GM19240 (cell line): ENCODE data around the gene UBE4B.
A peak's percentile ranks its signal among the peaks of the same experiment; 100 is the strongest.

Experiments
- DNase-seq: peaks from one replicate; pipeline ENCODE4 v3.0.0; 2011; ENCODE audit warnings: low spot score; ENCODE audit not compliant: insufficient read length

UBE4B gene

DNA sequence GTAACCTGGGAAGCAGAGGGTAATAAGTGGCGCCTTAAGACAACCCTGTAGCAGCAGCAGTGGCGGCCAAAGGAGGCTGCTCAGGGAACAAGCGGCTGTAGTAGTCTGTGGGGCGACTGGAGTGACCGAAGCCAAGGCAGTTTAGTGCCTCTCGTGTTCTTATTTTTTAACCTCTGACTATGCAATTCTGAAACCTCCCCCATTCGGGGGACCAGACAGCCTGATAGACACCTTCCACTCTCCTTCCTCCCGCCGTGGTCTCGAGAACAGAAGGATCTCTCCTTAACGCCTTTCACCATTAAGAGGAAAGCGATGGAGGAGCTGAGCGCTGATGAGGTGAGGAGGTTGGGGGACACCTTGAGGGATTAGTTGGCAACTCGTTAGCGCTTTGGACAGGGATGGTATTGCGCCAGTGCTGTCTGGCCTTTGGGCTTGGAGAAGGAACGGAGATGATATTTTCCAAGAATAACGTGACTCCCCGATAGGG is 644 bp downstream of the UBE4B start:
- DNase-seq = no peak

DNA sequence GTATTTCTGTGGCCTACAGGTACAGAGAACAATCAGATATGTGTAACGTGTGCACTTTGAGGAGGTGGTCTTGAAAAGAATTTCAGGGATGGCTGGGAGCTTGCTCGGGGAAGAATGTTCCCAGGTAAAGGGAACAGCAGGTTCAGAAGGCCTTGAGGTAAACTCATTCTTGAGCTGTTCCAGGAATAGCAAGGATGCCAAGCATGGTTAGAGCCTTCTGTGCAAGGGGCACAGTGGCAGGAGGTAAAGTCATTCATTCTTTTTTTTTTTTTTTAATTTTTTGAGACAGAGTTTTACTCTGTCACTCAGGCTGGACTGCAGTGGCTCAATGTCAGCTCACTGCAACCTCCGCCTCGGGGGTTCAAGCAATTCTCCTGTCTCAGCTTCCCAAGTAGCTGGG is 10.0 kb downstream of the UBE4B start:
- DNase-seq = no peak

DNA sequence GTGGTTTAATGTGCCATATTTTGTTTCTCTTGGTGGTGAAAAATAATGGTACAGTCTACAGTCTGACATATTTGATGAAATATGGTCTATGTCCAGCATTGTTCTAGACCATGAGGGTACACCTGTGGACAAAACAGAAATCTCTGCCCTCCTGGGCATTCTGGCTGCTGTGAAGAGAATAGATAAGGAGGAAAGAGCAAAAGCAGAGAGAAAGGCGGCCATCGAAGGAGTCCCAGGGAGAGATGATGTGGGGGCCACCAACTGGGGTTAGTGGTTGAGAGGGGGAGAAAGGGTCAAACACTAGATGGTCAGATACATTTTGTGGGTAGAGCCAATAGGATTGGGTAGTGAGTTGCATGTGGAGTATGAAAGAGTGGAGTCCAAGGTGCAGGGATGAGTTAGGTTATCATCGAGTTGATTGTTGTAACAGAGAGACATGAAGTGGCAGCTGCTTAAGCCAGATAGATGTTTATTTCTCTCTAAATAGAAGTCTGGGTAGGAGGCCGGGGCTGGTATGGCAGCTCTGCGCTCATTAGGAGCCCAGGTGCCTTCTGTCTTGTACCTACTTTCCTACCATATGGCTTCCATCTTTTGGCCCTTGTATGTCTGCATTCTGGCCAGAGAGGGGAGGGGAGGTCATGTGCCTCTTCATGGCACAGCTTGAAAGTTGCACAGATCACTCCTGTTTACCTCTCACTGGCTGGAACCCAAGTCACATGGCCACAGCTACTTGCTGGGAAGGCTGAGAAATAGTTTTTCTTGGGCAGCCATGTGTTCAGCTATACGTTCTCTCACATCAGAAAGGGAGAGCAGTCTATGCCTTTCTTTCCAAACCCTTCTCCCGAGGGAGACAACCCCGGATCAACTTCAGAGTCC is 13.0 kb downstream of the UBE4B start:
- DNase-seq = no peak

DNA sequence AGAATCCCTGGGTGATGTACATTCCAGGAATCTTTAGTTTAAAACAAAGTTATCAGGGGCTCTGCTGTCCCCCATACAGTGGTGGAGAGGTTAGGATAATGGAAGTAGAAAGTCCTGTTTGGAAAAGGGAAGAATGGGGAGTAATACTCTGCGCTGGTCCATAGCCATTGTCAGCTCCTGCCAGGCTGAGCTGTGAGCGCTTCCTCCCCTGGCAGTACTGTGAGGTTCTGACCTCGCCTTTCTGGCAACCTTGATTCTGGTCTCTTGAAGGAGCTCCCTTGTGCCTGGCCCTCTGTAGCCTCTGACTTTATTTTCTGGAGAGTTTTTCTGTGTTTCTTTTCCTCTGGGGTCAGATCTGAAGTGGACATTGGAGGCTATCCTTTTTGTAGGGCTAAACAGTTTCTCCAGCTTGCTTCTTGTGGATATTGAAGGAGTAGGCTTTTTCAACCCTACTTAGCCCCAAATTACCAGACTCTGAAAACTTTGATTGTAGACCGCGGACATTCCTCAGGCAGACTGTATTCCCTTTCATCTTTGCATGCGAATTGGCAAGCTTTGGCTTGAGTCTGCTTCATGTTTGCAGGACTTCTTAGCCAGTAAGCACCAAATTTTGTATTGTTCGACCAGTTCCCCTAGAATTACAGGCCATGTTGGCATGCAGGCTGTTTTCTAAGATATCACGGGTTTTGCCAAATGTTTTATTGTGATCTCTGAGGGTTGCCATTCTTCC is 13.8 kb downstream of the UBE4B start:
- DNase-seq = no peak

DNA sequence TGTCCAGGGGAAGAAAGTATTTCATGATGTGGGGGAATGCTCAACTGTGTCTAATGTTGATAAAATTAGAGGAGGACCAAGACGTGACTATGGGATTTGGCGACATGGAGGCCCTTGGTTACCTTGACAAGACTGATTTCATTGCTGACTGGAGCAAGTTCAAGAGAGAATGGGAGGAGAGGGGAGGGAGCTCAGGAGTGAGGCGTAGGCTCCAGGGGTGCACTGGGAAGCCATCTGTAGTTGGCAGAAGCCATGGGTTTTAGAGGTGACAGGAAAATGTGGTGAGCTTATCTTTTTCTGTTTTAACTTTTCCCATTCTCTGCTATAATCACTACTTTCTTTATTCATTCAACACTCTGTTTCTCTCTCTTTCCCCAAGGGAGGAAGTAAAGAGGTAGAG is 15.8 kb downstream of the UBE4B start:
- DNase-seq = no peak

DNA sequence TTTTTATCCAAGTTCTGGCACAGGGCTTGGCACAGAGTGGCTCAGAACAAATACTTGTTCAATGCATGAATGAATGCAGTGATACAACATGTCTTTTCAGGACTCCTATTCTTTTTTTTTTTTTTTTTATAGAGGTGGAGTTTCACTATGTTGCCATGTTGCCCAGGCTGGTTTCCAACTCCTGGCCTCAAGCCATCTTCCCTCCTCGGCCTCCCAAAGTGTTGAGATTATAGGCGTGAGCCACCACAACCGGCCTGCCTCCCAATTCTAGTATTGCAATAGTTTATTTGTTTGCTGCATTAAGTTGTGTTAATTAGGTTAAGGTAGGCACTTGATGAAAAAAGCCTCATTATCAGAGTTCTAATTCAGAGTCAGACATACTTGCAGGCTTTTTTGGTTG is 17.9 kb downstream of the UBE4B start:
- DNase-seq = no peak

DNA sequence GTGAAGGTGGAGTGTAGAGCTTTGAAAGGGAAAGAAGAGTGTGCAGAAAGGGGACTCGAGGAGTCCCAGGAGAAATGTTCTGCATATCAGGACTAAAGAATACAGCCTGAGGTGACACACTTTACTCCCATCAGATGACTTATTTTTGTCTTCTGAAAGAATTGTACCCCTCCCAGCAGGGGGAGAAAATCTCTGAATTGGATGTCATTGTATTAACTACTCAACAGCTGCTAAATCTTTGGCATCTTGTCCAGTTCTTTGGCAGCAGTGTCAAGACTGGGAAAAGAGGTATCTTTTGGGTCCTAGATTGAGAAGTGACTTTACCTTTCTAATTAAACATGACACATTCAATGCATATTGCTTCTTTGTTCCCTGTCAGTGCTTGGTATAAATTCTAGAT is 18.9 kb downstream of the UBE4B start:
- no peak for DNase-seq

DNA sequence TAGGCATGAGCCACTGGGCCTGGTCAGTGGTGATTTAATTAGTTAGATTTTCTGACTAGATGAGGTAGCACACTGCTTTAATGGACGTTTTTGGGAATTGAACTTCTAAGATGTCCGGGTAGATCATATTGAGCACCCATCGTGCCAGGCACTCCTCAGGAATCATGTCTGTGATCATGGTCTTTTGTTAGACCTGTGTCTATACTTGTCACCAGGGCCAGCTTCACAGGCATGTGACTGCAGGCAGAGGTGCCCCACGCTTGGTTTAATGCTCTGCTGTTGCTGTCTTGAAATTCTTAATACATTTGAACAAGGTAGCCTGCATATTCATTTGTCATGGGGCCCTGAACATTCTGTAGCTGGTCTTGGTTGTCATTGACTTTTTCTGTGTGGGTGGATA is 19.6 kb downstream of the UBE4B start:
- no peak for DNase-seq

DNA sequence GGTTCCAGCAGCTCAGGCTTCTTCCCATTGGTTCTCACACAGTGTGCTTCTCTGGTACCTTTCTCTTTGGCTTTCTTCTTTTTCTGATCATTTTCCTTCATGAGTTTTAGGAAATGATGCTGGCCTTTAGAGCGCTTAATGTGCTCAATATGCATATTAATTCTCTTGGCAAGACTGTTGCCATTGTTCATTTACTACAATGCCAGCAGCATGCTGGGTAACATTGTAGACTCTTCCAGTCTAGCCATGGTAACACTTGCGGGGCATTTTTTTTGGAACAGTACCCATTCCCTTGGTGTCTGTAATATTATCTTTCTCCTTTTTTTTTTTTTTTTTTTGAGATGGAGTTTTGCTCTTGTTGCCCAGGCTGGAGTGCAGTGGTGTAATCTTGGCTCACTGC is 21.7 kb downstream of the UBE4B start:
- no peak for DNase-seq

DNA sequence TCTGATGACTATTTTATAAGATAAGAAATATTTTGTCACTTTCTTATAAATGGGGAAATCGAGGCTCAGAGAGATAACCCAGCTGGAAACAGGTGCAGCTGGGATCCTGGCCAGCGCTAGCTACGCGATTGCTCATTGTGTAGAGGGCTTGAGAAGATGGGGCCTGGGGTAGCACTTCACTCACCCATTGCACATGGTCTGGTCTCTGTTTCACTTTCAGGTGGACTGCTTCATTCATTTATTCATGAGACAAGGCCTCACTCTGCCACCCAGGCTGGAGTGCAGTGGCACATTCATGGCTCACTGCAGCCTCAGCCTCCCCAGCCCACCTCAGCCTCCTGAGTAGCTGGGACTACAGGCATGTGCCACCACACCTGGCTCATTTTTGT is 23.8 kb downstream of the UBE4B start:
- peak; percentile 12 for DNase-seq

DNA sequence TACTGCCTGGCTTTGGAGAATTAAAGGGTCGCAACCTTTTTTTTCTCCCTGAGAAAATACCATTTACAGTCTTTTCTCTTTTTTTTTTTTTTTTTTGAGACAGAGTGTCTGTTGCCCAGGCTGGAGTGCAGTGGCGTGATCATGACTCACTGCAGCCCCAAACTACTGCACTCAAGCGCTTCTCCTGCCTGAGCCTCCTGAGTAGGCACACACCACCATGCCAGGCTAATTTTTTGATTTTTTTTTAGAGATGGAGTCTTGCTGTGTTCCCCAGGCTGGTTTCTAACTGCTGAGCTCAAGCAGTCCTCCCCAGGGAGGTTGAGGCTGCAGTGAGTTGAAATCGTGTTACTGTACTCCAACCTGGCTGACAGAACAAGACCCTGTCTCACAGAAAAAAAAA is 24.6 kb downstream of the UBE4B start:
- no peak for DNase-seq

DNA sequence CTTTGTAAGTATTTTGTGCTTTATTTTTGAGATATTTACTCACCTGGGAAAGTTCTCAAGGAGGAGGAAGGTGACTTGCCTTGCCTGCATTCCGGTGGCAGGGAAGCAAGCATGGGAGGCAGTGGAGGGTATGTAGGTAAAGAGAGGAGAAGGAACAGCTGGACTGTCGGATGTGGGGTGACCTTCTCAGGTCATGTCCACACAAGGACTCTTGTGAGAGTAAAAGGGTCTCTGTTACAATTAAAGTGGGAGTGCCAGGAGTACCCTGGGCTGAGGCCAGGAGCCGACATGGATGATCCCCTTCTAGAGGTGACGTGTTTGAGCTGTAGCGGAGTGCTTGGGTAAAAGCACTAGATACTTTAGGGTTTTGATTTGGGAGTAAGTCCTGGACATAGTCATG is 25.0 kb downstream of the UBE4B start:
- no peak for DNase-seq

DNA sequence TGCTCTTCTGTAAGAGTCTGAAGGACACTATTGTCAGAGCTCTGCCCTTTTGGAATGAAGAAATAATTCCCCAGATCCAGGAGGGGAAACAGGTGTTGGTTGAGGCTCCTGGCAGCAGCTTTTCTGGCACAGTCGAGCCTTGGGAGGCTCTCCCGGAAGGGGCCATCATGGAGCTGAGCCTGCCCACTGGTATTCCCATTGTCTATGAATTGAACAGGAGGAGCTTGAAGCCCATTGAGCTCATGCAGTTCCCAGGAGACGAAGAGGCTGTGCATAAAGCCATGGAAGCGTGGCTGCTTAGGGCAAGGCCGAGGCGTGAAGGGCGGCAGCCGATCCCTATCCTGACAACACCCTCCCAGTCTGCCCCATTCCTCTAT is 26.6 kb downstream of the UBE4B start:
- no peak for DNase-seq

DNA sequence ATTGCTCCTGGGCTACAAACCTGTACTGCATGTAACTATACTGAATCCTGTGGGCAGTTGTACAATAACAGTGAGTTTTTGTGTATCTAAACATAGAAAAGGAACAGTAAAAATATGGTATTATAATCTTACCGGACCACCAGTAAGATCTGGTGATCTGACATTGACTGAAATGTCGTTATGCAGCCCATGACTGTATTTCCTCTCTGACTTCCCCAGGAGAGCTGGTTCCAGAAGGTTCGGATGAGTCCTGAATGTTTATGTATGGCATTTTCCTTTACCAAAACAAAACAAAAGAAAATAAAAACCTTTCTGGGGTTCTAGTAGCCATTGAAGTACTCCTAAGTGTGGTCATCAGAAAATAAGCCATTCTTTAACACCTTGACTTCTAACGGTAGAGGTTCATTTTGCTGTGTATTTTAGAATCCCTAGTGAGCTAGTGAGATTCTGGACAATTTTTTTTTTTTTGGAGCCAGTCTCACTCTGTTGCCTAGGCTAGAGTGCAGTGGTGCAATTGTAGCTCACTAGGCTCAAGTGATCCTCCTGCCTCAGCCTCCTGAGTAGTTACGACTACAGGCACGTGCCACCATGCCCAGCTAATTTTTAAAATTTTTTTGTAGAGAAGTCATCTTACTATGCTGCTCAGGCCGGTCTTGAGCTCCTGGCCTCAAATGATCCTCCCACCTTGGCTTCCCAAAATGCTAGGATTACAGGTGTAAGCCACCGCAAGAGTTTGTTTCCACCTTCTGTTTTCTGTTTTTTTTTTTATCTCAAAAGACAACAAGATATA is 27.7 kb downstream of the UBE4B start:
- no peak for DNase-seq

DNA sequence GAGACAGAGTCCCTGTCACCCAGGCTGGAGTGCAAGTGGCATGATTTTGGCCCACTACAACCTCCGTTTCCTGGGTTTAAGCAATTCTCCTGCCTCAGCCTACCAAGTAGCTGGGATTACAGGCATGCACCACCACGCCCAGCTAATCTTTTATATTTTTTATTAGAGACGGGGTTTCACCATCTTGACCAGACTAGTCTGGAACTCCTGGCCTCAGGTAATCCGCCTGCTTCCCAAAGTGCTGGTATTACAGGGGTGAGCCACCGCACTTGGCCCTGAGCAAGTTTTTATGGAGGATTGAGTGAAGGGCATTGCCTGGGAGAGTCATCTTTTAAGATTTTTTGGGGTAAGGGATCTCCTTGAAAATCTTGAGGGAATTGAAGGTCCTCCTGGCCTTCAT is 28.5 kb downstream of the UBE4B start:
- no peak for DNase-seq

DNA sequence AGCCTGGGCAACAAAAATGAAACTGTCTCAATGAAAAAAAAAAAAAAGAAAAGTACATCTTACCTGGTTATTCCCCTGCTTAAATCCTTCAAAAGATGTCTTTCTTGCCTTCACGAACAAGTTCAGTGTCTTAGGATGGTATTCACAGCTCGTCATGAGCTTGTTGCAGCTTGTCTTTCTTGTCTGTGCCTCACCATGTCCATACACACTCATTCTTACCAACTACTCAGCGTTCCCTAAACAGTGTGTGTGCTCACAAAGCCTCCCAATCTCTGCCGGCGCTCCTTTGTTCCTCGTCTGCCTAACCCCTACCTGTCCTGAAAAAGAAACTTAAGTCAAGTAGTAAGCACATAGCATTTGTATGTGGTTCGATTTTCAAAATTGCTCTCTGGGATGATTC is 31.1 kb downstream of the UBE4B start:
- DNase-seq = no peak

DNA sequence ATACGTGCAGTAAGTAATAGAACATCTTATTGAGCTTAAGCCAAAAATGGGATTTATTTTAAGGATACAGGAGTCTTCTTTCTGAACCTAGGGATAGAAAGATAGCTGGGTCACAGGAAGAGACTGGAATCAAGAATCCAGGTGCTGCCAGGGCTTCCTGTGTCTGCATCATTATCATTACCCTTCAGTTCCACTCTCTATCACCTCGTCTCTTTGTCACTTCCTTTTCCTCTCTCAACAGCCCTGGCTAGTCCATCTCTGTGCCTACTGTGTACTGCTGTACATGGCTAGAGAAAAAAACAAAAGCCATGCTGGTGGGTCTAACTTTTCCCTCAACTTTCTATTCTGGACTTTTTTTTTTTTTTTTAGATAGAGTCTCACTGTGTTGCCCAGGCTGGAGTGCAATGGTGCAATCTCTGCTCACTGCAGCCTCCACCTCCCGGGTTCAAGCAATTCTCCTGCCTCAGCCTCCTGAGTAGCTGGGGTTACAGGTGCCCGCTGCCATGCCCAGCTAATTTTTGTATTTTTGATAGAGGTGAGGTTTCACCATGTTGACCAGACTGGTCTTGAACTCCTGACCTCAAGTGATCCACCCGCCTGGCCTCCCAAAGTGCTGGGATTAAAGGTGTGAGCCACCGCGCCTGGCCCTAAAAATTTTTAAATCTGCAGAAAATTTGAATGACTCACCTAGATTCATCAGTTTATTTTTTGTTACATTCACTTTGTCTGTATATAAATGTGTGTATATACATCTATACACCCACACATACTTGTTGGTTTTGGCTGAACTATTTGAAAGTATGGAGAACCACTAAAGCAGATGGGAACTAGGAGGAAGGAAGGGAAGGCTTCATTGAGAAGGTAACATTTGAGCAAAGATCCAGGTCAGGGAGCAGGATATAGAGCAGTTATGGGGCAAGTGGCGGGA is 31.9 kb downstream of the UBE4B start:
- DNase-seq = no peak

DNA sequence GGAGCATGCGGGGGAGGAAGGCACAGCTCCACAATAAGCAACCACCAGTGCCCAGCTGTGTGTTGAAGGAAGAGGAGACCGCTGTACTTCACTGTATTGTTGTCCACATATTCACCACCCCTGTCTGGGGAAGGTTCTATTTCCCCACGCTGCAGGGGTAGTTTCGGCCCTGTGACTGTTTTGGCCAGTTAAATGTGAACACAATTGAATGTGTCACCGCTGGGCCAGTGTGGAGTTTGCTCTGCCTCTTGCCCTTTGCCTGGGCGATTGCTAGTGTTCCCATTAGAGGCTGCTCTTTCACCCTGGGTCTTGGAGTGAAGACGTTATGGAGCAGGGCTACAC is 32.6 kb downstream of the UBE4B start:
- no peak for DNase-seq

DNA sequence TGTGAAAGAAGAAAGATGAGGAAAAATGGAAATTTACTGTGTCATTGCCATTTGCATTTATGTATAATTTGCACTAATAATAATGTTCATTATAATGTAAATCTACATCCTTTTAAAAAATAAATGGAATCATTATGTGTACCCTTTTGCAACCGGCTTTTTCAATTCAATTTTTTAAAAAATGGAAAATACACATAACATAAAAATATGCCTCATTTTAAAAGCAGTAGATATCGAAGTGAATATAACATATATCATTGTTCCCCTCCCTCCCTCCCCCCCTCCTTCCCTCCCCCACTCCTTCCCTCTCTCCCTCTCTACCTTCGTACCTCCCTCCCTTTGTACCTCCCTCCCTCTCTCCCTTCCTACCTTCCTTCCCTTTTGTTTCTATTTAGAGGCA is 33.0 kb downstream of the UBE4B start:
- DNase-seq = no peak

DNA sequence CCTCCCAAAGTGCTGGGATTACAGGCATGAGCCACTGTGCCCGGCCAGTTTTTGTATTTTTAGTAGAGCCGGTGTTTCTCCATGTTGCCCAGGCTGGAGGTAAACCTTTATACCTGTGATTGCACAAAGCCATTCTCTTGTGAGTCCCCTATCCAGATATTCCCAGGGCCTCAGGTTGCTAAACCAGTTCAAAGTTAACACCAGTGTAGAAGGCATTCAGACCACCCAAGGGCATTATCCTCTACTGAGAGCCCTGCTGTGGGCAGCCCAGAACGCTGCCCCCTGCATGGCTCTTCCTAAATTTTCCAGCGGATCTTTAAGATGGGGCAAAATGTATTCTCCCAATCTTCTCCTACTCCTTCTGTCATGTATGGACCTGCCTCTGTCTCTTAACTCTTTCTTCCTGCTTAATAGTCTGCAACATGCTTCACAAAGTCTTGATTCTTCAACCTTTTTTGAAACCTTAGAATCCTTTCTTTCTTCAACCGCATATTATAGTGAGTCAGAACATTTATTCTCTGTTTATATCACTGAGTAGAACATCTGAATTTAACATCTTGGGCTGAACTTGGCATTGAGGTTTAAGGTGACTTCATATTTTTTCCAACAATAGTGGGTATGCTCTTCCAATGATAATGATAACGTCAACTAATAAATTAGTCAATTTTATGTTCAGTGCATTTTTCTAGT is 36.0 kb downstream of the UBE4B start:
- no peak for DNase-seq

DNA sequence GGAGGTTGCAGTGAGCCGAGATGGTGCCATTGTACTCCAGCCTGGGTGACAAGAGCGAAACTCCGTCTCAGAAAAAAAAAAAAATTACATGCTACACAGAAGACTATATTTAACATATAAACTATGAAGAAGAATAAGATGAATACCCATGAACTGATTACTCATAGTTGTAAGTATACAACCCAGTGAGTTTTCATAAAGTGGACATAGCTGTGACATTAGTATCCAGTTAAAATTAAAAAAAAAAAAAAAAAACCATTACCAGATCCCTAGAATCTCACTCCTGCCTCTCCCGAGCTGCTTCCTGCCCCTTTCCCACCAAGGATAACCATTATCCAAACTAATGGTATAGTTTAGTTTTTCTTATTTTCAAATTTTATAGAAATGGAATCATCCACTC is 37.4 kb downstream of the UBE4B start:
- no peak for DNase-seq
